ENCODE measurements around the gene SLC10A1. TPM values are rescaled to one million over a fixed set of nuclear protein-coding genes. Genes with fewer than 3 reads are reported as not detected.

The SLC10A1 gene
- total RNA-seq, 2 donors from 2014 or later = not detected

DNA sequence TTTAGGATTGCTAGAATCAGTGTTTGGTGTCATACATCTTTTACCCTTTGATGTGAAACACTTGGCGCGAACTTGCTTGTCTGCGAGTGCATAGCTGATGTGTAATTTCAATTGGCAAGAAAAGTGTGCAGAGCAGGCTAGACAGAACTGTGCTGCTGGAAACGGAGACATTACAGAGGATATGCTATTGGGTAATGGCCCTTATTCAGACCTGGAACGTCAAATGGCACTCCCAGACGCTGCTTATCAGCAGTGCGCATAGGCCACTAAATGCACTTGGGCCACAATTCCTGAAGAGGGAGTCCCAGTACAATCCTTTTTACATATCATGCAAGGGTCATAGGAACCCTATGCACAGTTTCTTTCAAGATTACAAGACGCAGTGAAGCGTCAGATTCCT is 15.7 kb upstream of the SLC10A1 start:
- Histone ChIP-seq H3K9me3 (no peaks in the 10 kb centered on the region), H3K4me1 (replicated peaks) (no peaks in the 10 kb centered on the region), H3K36me3 (no peaks in the 10 kb centered on the region), H3K27me3 (replicated peaks; ENCODE audit: insufficient read depth) (peaks cover 3% of the 10 kb centered on the region), H3K4me3 (no peak overlapping the region), H3K27ac (no peak overlapping the region)
- no peak for DNase-seq (ENCODE audit: low spot score)
- 62% methylated on average over 9 of the region's 9 CpGs for WGBS
- TF ChIP-seq CTCF (IDR thresholded peaks at IDR 0.05) = no peak
- TF ChIP-seq POLR2A (IDR thresholded peaks at IDR 0.05) = no peak
- no peak for TF ChIP-seq POLR2AphosphoS5 (IDR thresholded peaks at IDR 0.05)
- intact Hi-C loops (cut with DNase I) = no loop called here

- no peak for DNase-seq (ENCODE audit: low spot score)
- no peak overlapping the region for H3K27ac ChIP-seq
- intact Hi-C loops (cut with DNase I) = no loop called here
- no peak overlapping the region for H3K4me3 ChIP-seq
- H3K27me3 ChIP-seq (replicated peaks; ENCODE audit: insufficient read depth) = peaks cover 3% of the 10 kb centered on the region
- no peaks in the 10 kb centered on the region for H3K36me3 ChIP-seq
- WGBS = 95% methylated on average over 10 of the region's 10 CpGs
- H3K9me3 ChIP-seq = no peaks in the 10 kb centered on the region
- no peaks in the 10 kb centered on the region for H3K4me1 ChIP-seq (replicated peaks)
- no peak for TF ChIP-seq POLR2A (IDR thresholded peaks at IDR 0.05)
- no peak for TF ChIP-seq CTCF (IDR thresholded peaks at IDR 0.05)
- TF ChIP-seq POLR2AphosphoS5 (IDR thresholded peaks at IDR 0.05) = no peak
Observed at GRCh38 chr14:69811868-69812252, 14.8 kb upstream of the SLC10A1 start.

GRCh38 chr14:69811227-69811867 is 14.3 kb upstream of the SLC10A1 start:
- no peak for DNase-seq (ENCODE audit: low spot score)
- no peaks in the 10 kb centered on the region for H3K9me3 ChIP-seq
- 67% methylated on average over 13 of the region's 13 CpGs for WGBS
- no peak overlapping the region for H3K4me3 ChIP-seq
- H3K36me3 ChIP-seq = no peaks in the 10 kb centered on the region
- intact Hi-C loops (cut with DNase I) = no loop called here
- H3K27me3 ChIP-seq (replicated peaks; ENCODE audit: insufficient read depth) = no peaks in the 10 kb centered on the region
- no peak overlapping the region for H3K27ac ChIP-seq
- no peak for TF ChIP-seq POLR2A (IDR thresholded peaks at IDR 0.05)
- TF ChIP-seq POLR2AphosphoS5 (IDR thresholded peaks at IDR 0.05) = no peak
- no peak for TF ChIP-seq CTCF (IDR thresholded peaks at IDR 0.05)
- no peaks in the 10 kb centered on the region for H3K4me1 ChIP-seq (replicated peaks)

DNA sequence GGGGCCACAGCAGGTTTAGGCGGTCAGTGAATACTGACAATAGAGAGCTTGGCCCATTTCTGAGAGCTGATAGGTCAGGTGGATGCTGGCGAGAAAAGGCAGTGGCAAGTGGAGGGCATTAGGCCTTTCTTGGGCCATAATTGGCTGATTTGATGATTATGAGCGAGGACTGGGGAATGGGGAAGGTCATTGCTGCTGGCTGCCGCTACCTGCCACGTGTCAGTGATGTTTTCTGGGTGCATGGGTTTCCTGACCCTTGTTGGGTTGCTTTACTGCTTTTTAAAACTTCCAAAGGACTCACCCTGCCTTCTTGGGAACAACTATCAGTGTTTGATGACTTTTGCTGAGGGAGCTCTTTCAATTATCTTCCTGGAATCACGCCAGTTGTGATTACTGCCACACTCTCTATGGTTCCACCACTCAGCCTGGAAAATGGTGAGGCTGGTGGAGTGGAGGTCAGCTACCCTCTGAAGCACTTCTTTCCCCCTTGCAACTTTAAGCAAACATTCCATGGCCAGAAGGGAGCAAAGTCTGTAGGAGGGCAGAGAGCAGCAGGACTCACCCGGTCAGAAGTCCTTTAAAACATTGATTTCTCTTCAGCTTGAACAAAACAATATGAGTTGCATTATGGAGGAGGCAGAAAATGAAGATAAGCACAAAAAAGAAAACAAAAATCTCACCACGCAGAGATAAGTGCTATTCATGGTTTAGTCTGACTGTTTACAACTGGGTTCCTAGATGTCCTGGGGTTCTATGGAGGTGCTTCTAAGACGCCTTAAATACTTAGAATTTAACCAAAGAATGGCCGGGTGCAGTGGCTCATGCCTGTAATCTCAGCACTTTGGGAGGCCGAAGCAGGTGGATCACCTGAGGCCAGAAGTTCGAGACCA is 12.1 kb upstream of the SLC10A1 start:
- H3K27ac ChIP-seq = no peak overlapping the region
- TF ChIP-seq POLR2AphosphoS5 (IDR thresholded peaks at IDR 0.05) = no peak
- TF ChIP-seq POLR2A (IDR thresholded peaks at IDR 0.05) = no peak
- no peak for TF ChIP-seq CTCF (IDR thresholded peaks at IDR 0.05)
- no peak for DNase-seq (ENCODE audit: low spot score)
- H3K36me3 ChIP-seq = no peaks in the 10 kb centered on the region
- WGBS = 82% methylated on average over 12 of the region's 12 CpGs
- no peak overlapping the region for H3K4me3 ChIP-seq
- H3K27me3 ChIP-seq (replicated peaks; ENCODE audit: insufficient read depth) = no peaks in the 10 kb centered on the region
- no peaks in the 10 kb centered on the region for H3K9me3 ChIP-seq
- no peaks in the 10 kb centered on the region for H3K4me1 ChIP-seq (replicated peaks)
- intact Hi-C loops (cut with DNase I) = no loop called here

Measured in prostate gland (tissue), 2 donors.